CD14-positive monocyte (primary cell): Measurements from ENCODE around the gene ORMDL2. TPM values are rescaled to one million over a fixed set of nuclear protein-coding genes. Genes with fewer than 3 reads are reported as not detected.
A peak's percentile ranks its signal among the peaks of the same experiment; 100 is the strongest.

ENCODE experiments used
- DNase-seq, 3 donors: peaks; one replicate each; pipeline ENCODE4 v3.0.0-alpha.2; 2011 to 2022
- H2AFZ ChIP-seq: 2 replicates; pipeline ENCODE4 v1.6.0; 2012; ENCODE audit warnings: mild to moderate bottlenecking, low read depth, low read length, inconsistent platforms; ENCODE audit not compliant: insufficient read depth, poor library complexity, severe bottlenecking
- H3K27ac ChIP-seq, 2 donors: 1 replicate in 1 of 2; 2 replicates in 1 of 2; pipeline ENCODE4 v1.5.1; 2012 to 2013; ENCODE audit warnings: low read length in 2 of 2, control low read depth in 1 of 2, inconsistent platforms in 1 of 2, low read depth in 1 of 2, mild to moderate bottlenecking in 1 of 2
- H3K27me3 ChIP-seq, 2 donors: one replicate each; pipeline versions ENCODE4 v1.6.0 to v1.6.1; 2011 to 2013; ENCODE audit warnings: low read length in 2 of 2; ENCODE audit not compliant: control insufficient read depth in 2 of 2, insufficient read depth in 2 of 2
- H3K36me3 ChIP-seq, 2 donors: replicated peaks in 1 of 2; 1 replicate in 1 of 2; 2 replicates in 1 of 2; pipeline versions ENCODE4 v1.5.1 to v1.6.1; 2012 to 2013; ENCODE audit warnings: low read length in 2 of 2, control low read depth in 1 of 2, inconsistent platforms in 1 of 2, mild to moderate bottlenecking in 1 of 2; ENCODE audit not compliant: insufficient read depth in 2 of 2, control insufficient read depth in 1 of 2
- H3K4me1 ChIP-seq, 2 donors: 1 replicate in 1 of 2; 2 replicates in 1 of 2; pipeline versions ENCODE4 v1.5.1 to v1.6.1; 2012 to 2013; ENCODE audit warnings: low read length in 2 of 2, control low read depth in 1 of 2, inconsistent platforms in 1 of 2, mild to moderate bottlenecking in 1 of 2, moderate library complexity in 1 of 2; ENCODE audit not compliant: insufficient read depth in 2 of 2, control insufficient read depth in 1 of 2
- H3K4me2 ChIP-seq: replicated peaks from 2 replicates; pipeline ENCODE3; 2012; ENCODE audit warnings: low read length, moderate library complexity, mild to moderate bottlenecking; ENCODE audit not compliant: poor library complexity, severe bottlenecking; ENCODE audit errors: extremely low read depth
- H3K4me3 ChIP-seq, 3 experiments: fragments of 200-600 bp in 1 of 3; sonication (generic) in 1 of 3; replicated peaks in 1 of 3; 1 replicate in 2 of 3; 2 replicates in 1 of 3; pipeline ENCODE4 v1.5.1; 2011 to 2013; ENCODE audit warnings: low read length in 3 of 3, mild to moderate bottlenecking in 3 of 3, control low read depth in 2 of 3, low read depth in 2 of 3, inconsistent platforms in 1 of 3, moderate library complexity in 1 of 3
- H3K79me2 ChIP-seq: 2 replicates; pipeline ENCODE4 v1.6.0; 2012; ENCODE audit warnings: mild to moderate bottlenecking, control low read depth, inconsistent platforms, low read length, moderate library complexity; ENCODE audit not compliant: insufficient read depth
- H3K9ac ChIP-seq: 2 replicates; pipeline ENCODE4 v1.6.0; 2017; ENCODE audit warnings: low read length, mild to moderate bottlenecking; ENCODE audit not compliant: insufficient read depth, poor library complexity, severe bottlenecking
- H3K9me3 ChIP-seq, 2 donors: replicated peaks in 1 of 2; 1 replicate in 1 of 2; 2 replicates in 1 of 2; pipeline versions ENCODE4 v1.5.1 to v1.6.1; 2012 to 2013; ENCODE audit warnings: low read length in 2 of 2, control low read depth in 1 of 2; ENCODE audit not compliant: control insufficient read depth in 1 of 2, insufficient read depth in 1 of 2
- H4K20me1 ChIP-seq: 2 replicates; pipeline ENCODE4 v1.6.0; 2012; ENCODE audit warnings: mild to moderate bottlenecking, low read length, control low read depth, moderate library complexity; ENCODE audit not compliant: insufficient read depth
- H3K27ac Mint-ChIP-seq, 7 donors: one replicate each; pipeline ENCODE4 v1.8.0; 2020; ENCODE audit warnings: mild to moderate bottlenecking in 7 of 7, mixed read lengths in 7 of 7, moderate library complexity in 6 of 7, inconsistent platforms in 2 of 7
- H3K27me3 Mint-ChIP-seq, 3 donors: one replicate each; pipeline ENCODE4 v1.8.0; 2021 to 2022; ENCODE audit warnings: low read depth in 3 of 3, mild to moderate bottlenecking in 3 of 3, mixed read lengths in 3 of 3, moderate library complexity in 3 of 3, inconsistent platforms in 1 of 3
- H3K36me3 Mint-ChIP-seq, 2 donors: one replicate each; pipeline ENCODE4 v1.8.0; 2020; ENCODE audit warnings: mixed read lengths in 2 of 2, inconsistent platforms in 1 of 2, mild to moderate bottlenecking in 1 of 2
- H3K4me1 Mint-ChIP-seq: one replicate; pipeline ENCODE4 v1.8.0; 2020; ENCODE audit warnings: mild to moderate bottlenecking, mixed read lengths
- H3K4me3 Mint-ChIP-seq, 2 donors: one replicate each; pipeline ENCODE4 v1.8.0; 2020; ENCODE audit warnings: mild to moderate bottlenecking in 2 of 2, mixed read lengths in 2 of 2, moderate library complexity in 1 of 2
- H3K9me3 Mint-ChIP-seq, 7 donors: one replicate each; pipeline ENCODE4 v1.8.0; 2020 to 2022; ENCODE audit warnings: mixed read lengths in 7 of 7, mild to moderate bottlenecking in 6 of 7, moderate library complexity in 6 of 7, inconsistent platforms in 2 of 7
- WGBS: methylation state at CpG from one replicate; pipeline ENCODE4 v1.1.5; 2013; ENCODE audit warnings: missing lambda C conversion rate; ENCODE audit not compliant: insufficient coverage; 5-methylcytosine and 5-hydroxymethylcytosine counted together
- intact Hi-C, 2 donors: fragments of 100-400 bp; cut with micrococcal nuclease; formaldehyde crosslinking; loops; one replicate each; pipeline versions ENCODE4 v1.15.0 to v1.15.1; 2023
- polyA plus RNA-seq, 3 donors: library from polyadenylated mRNA; depleted of rRNA in 1 of 3; unstranded in 2 of 3; stranded (reverse) in 1 of 3; fragments of 300-500 nt in 2 of 3; fragments of >200 nt in 1 of 3; fragmentation: Illumina TruSeq in 2 of 3; gene quantifications; 1 replicate in 2 of 3; 2 replicates in 1 of 3; pipeline ENCODE4 v1.2.3, GENCODE V29; 2012 to 2021
- TF ChIP-seq, protein P1 (sequence below): fragments of 200-600 bp; IDR thresholded peaks from one replicate; pipeline ENCODE4 v1.8.0; 2022; ENCODE audit warnings: antibody characterized with exemption, mild to moderate bottlenecking

ORMDL2 gene
- polyA plus RNA-seq, 3 donors = 15.5 to 140 (median 137) TPM

DNA sequence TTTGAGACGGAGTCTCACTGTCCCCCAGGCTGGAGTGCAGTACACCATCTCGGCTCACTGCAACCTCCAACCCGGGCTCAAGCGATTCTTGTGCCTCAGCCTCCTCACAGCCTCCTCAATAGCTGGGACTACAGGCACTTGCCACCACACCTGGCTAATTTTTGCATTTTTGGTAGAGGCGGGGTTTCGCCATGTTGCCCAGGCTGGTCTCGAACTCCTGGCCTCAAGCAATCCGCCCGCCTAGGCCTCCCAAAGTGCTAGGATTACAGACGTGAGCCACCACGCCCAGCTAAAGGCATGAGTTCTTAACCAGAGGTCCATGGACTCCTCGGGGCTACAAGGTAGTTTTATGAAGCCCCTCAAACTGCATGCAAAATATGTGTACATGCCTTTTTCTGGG, 2.4 kb upstream of the ORMDL2 start:
- Histone ChIP-seq H3K27ac (no peak overlapping the region), H3K4me3 (no peak overlapping the region), H3K9me3 (no peaks in the 10 kb centered on the region), H3K79me2 (peaks cover 95% of the 10 kb centered on the region), H3K9ac (no peak overlapping the region), H3K36me3 (peaks cover 14 to 51% of the 10 kb centered on the region in 2 donors), H3K4me1 (peaks cover 19 to 32% of the 10 kb centered on the region in 2 donors), H4K20me1 (peaks cover 54% of the 10 kb centered on the region), H2AFZ (no peak overlapping the region), H3K4me2 (no peak overlapping the region), H3K27me3 (no peaks in the 10 kb centered on the region)
- Mint-ChIP-seq H3K27ac (no peak overlapping the region), H3K4me1 (peaks cover 27% of the 10 kb centered on the region), H3K27me3 (no peaks in the 10 kb centered on the region), H3K9me3 (no peaks in the 10 kb centered on the region), H3K36me3 (peaks cover 33 to 46% of the 10 kb centered on the region in 2 donors), H3K4me3 (no peak overlapping the region)
- no peak for DNase-seq
- TF ChIP-seq, protein P1, sequence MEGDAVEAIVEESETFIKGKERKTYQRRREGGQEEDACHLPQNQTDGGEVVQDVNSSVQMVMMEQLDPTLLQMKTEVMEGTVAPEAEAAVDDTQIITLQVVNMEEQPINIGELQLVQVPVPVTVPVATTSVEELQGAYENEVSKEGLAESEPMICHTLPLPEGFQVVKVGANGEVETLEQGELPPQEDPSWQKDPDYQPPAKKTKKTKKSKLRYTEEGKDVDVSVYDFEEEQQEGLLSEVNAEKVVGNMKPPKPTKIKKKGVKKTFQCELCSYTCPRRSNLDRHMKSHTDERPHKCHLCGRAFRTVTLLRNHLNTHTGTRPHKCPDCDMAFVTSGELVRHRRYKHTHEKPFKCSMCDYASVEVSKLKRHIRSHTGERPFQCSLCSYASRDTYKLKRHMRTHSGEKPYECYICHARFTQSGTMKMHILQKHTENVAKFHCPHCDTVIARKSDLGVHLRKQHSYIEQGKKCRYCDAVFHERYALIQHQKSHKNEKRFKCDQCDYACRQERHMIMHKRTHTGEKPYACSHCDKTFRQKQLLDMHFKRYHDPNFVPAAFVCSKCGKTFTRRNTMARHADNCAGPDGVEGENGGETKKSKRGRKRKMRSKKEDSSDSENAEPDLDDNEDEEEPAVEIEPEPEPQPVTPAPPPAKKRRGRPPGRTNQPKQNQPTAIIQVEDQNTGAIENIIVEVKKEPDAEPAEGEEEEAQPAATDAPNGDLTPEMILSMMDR = no peak
- intact Hi-C loops = loop anchor here in 1 of 2 donors (5.0 kb wide), 2 partner anchors 112 to 227 kb away; partner anchors contain the start of genes PYM1 and RPS26
- WGBS = 98% methylated on average over 12 of the region's 12 CpGs

GRCh38 chr12:55816881-55817344, 928 bp upstream of the ORMDL2 start:
- Histone ChIP-seq H3K27me3 (no peaks in the 10 kb centered on the region), H3K27ac (peak overlapping the region; percentile 39 to 97), H4K20me1 (peaks cover 40% of the 10 kb centered on the region), H3K4me2 (peak overlapping the region; percentile 100), H3K9ac (peak overlapping the region; percentile 86), H3K79me2 (peaks cover 83% of the 10 kb centered on the region), H2AFZ (peak overlapping the region; percentile 95), H3K36me3 (peaks cover 28 to 64% of the 10 kb centered on the region in 2 donors), H3K4me3 (peak overlapping the region; percentile 78 to 100 (median 99)), H3K9me3 (no peaks in the 10 kb centered on the region), H3K4me1 (peaks cover 19 to 32% of the 10 kb centered on the region in 2 donors)
- intact Hi-C loops = loop anchor here in 1 of 2 donors (1.0 to 5.0 kb wide), 3 partner anchors 12 to 225 kb away; partner anchors contain the start of genes DNAJC14, PYM1 and RPS26
- Mint-ChIP-seq H3K4me1 (peaks cover 25% of the 10 kb centered on the region), H3K9me3 (no peaks in the 10 kb centered on the region), H3K27ac (no peak overlapping the region), H3K36me3 (peaks cover 43 to 51% of the 10 kb centered on the region in 2 donors), H3K27me3 (no peaks in the 10 kb centered on the region), H3K4me3 (no peak overlapping the region)
- no peak for DNase-seq
- 0% methylated on average over 1 of the region's 14 CpGs for whole genome bisulfite sequencing
- TF ChIP-seq, protein P1 = no peak
